ENCODE data around the gene TUBD1. TPM values are rescaled to one million over a fixed set of nuclear protein-coding genes. Genes with fewer than 3 reads are reported as not detected.
A peak's percentile ranks its signal among the peaks of the same experiment; 100 is the strongest.

TUBD1 gene
- total RNA-seq, 1 donor from 2014 or later, result 6.8 TPM

DNA sequence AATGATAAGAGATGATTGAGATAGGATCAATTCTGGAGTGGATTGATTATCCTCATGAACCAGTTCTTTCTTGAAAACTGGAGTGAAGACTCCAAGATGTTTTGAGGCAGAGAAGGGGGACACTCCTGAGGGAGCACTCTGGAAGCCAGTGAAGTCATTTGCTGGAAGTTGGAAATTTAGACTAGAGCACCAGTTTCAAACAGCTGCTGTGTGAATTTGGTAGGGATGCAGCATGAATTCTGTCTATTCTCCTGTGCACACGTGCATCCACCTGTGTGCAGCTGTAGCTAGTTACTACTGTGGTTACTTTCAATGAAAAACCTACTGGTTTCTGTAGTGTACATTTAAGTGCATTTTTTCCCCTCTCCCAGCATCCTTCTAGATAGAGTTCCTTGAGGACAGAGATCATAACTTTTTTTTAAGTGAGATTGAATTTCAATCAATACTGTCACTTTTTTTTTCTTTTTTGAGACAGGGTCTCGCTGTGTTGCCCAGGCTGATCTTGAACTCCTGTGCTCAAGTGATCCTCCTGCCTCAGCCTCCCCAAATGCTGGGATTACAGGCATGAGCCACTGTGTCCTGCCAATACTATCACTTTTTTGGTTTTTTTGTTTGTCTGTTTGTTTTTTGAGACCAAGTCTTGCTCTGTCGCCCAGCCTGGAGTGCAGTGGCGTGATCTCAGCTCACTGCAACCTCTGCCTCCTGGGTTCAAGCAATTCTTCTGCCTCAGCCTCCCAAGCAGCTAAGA is 65.9 kb downstream of the TUBD1 start:
- DNase-seq (ENCODE audit: low spot score), result no peak

DNA sequence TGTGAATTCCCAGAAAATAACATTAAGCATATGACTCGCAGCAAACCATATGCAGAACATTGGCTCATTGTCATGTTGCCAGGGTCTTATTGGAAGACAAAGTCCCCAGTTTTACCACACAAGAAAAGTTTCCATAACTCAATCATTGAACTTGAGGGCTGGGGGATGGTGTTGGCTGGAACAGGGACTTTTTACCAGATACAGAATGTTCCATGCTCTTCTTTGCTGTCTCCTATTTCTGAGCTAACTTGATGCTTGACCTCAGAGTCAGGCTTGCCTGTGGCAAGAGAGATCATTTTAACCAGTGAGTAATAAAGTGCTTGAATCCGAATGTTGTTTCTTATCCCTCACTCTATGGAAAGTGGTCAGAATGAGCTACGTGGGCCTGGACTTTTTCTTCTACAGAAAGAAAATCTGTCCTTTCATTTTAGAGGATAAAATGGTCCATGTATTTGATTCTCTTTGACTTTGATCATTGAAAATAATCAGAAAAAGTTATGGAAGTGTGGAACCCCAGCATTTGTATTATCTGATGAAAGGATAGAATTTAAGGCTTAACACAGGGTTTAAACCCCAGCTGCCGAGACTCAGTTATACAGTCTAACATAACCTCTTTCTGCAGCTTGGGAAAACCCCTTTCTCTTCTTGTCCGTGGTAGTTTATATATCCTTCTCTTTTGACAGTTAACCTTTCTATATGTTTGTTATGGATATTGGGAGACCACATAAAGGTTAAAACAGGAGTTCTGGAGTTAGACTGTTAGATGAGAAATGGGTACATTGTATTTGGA is 67.0 kb downstream of the TUBD1 start:
- DNase-seq (ENCODE audit: low spot score), result no peak

DNA sequence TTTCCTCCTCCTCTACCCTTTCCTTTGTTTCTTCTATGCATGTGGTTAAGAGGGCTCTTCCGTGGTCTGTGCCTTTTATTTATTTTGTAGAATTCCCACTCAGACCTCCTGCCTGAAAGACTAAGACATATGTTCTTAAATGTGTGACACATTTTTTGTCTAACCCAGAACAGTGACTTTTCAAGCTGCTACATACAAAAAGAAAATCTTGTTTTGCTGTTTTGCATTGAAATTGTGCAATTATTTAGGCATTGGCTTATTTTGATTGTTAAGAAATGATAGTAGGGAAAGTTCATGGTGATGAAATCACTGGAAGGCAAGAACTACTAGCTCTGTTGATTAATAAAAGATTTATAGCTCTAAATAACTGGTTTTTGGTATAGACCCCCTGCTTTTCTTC is 76.8 kb downstream of the TUBD1 start:
- DNase-seq (ENCODE audit: low spot score), result no peak

DNA sequence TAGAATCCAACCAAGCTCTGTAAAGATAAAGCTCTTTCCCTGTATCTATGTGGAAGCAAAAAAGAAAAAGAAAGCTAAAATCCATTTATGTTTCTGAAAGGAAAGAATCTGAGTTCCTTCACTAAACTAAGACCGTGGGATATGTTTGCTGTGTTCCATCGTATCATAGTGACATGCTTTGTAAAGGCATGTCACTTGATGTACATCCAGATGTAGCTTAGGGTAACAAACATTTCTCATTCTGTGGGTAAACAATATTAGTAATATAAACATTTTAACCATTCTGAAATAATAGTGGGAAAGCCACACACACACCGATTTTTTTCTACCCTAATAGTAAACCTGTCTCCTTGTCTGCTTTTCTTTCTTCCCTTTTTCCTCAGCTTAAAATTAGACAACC is 78.1 kb downstream of the TUBD1 start:
- DNase-seq (ENCODE audit: low spot score), result no peak

DNA sequence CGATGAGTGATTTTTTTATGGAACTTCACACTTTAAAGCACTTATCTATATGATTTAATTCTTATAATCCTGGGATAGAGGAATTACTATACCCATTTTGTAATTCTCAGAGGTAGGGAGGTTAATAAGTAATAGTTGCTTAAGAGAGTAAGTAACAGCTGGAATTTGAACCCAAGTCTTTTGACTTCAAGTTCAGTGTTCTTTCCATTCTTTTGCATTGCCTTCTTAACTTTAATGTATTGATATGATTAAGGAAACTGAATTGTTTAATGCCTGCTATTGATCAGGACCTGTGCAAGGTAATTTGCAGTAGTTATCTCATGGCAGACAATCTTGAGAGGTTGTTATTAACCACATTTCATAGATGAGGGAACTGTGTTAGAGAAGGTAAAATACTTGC is 78.5 kb downstream of the TUBD1 start:
- DNase-seq (ENCODE audit: low spot score), result no peak

GRCh38 chr17:59812139-59812538 is 80.6 kb downstream of the TUBD1 start:
- no peak for DNase-seq (ENCODE audit: low spot score)

GRCh38 chr17:59811209-59811608 is 81.5 kb downstream of the TUBD1 start:
- no peak for DNase-seq (ENCODE audit: low spot score)

DNA sequence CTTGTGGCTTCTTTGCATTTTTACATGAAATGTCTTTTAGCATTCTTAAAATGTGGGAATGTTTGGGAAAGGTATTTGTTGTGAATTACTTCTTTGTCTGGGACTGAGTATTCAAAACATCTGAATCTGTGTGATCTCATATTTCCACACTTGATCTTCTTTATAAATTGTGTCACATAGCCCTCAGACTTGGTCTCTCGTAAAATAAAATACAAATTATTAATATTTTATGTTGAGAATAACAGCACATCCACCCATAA is 81.9 kb downstream of the TUBD1 start:
- no peak for DNase-seq (ENCODE audit: low spot score)

Small RNAs within 50 kb of the gene (microRNA-seq; reads per million reads assigned to microRNA genes)
- 101,606 reads per million, percentile 99 among the genes with 10 or more reads in this experiment for gene MIR21 (ENCODE audit: borderline number of aligned reads)

Other genes with a start within 250 kb of the TUBD1 start
- gene PTRH2, start 185.5 kb downstream of the TUBD1 start, total RNA-seq, result 29.1 TPM
- 417 TPM for gene VMP1, start 185.3 kb downstream of the TUBD1 start, total RNA-seq
- 43.0 TPM for gene RPS6KB1, start 178 bp upstream of the TUBD1 start, total RNA-seq
- 30.7 TPM for gene RNFT1, start 71.8 kb upstream of the TUBD1 start, total RNA-seq
- gene HEATR6, start 186.0 kb upstream of the TUBD1 start, total RNA-seq, result 10.9 TPM